ENCODE data around the gene SRRM4.

Gene SRRM4

GRCh38 chr12:119181202-119181601, 199.9 kb downstream of the SRRM4 start:
- no peak for DNase-seq (ENCODE audit: low read depth)
- no peak overlapping the region for H3K4me3 ChIP-seq (ENCODE audit: low read depth, low read length)
- no peak for TF ChIP-seq CTCF (IDR thresholded peaks at IDR 0.05; ENCODE audit: control insufficient read depth, extremely low read depth, insufficient read depth)

GRCh38 chr12:119181944-119182343, 200.6 kb downstream of the SRRM4 start:
- no peak for TF ChIP-seq CTCF (IDR thresholded peaks at IDR 0.05; ENCODE audit: control insufficient read depth, extremely low read depth, insufficient read depth)

GRCh38 chr12:119182701-119183493, 201.6 kb downstream of the SRRM4 start:
- DNase-seq (ENCODE audit: low read depth) = no peak
- no peak for TF ChIP-seq CTCF (IDR thresholded peaks at IDR 0.05; ENCODE audit: control insufficient read depth, extremely low read depth, insufficient read depth)
- H3K4me3 ChIP-seq (ENCODE audit: low read depth, low read length) = no peak overlapping the region

More at GRCh38 chr12:119181944-119182343, 200.6 kb downstream of the SRRM4 start:
- DNase-seq (ENCODE audit: low read depth) = no peak
- no peak overlapping the region for H3K4me3 ChIP-seq (ENCODE audit: low read depth, low read length)

GRCh38 chr12:119183942-119184695, 202.8 kb downstream of the SRRM4 start:
- H3K4me3 ChIP-seq (ENCODE audit: low read depth, low read length) = no peak overlapping the region
- no peak for DNase-seq (ENCODE audit: low read depth)
- TF ChIP-seq CTCF (IDR thresholded peaks at IDR 0.05; ENCODE audit: control insufficient read depth, extremely low read depth, insufficient read depth) = no peak

- DNase-seq (ENCODE audit: low read depth) = no peak
- TF ChIP-seq CTCF (IDR thresholded peaks at IDR 0.05; ENCODE audit: control insufficient read depth, extremely low read depth, insufficient read depth) = no peak
- no peak overlapping the region for H3K4me3 ChIP-seq (ENCODE audit: low read depth, low read length)
These were observed 213.9 kb downstream of the SRRM4 start for GRCh38 chr12:119195256-119195655.

- no peak overlapping the region for H3K4me3 ChIP-seq (ENCODE audit: low read depth, low read length)
- TF ChIP-seq CTCF (IDR thresholded peaks at IDR 0.05; ENCODE audit: control insufficient read depth, extremely low read depth, insufficient read depth) = no peak
- no peak for DNase-seq (ENCODE audit: low read depth)
These were observed 217.1 kb downstream of the SRRM4 start for GRCh38 chr12:119198440-119198839.
